A549 treated with ZK216348 at 1 μM for 4 hours (cell line): ENCODE measurements around the gene GMCL1. TPM values are rescaled to one million over a fixed set of nuclear protein-coding genes. Genes with fewer than 3 reads are reported as not detected.

Source experiments
- total RNA-seq: library from RNA; stranded (reverse); fragments of 200-300 nt; extraction: Qiagen RNA extraction; gene quantifications from 5 replicates; pipeline ENCODE4 v1.2.3, GENCODE V29; 2022; ENCODE audit warnings: low read depth

The GMCL1 gene
- 6.1 to 13.0 TPM (median 10.0 TPM) in 5 replicates for total RNA-seq

GRCh38 chr2:69829256-69830044, at the start of gene GMCL1:
GMCL1 (plus strand) TSS chr2:69829660; CDS start chr2:69829893, 233 bp downstream.

GRCh38 chr2:69893684-69894551, 64.5 kb downstream of the GMCL1 start, which contains the start of gene SNRNP27:
SNRNP27 (plus strand) TSS chr2:69893956; CDS start chr2:69893985, 29 bp downstream.

DNA sequence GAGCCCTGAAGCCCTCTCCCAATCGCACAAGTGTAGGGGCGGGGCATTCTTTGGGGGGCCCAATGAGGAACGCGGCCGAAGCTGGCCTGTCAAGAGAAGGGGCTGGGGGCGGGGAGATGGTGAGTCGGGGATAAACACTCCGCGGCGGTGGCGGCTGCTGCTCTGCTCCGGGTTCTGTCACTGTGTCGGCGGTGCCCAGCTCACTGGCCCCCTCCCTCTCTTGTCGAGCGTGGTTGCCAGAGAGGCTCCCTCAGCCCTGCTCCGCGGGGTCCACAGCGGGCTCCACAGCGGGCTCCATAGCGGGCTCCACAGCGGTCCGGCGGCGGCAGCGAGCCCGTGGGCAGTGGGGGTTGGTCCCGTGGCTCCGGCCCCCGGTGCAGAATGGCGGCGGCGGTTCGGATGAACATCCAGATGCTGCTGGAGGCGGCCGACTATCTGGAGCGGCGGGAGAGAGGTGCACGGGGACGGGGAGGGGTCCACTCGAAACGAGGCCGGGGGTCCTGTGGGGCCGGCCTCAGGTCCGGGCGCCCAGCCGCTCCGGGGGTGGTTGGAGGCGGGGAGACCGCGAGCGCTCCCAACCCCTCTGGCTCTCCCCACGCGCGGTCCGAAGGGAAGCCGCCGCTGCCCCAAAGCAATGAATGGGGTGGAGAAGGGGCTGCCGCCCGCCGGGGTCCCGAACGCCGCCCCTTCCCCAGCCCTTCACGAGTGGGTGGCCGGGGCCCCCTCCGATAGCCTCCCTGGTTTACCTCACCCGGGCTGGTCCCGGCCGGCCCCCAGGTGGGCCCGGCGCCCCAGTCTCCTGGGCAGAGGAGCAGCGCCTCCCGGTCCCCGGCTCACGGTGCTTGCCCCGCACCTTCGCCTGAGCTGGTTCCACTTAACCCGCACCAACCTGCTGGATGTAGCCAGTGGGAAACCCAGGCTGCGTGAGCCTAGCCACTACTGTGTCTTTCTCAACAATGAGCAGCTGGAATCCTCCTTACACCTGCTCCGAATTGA, 85.8 kb downstream of the GMCL1 start, which contains the start of gene MXD1:
Gene MXD1, plus strand, starts transcription at position 160 of the 996 bp plus-strand sequence. Its CDS starts 222 bp downstream, at position 382.

Other genes starting within 250 kb of the GMCL1 start
- 9.7 to 20.5 TPM (median 13.7 TPM) in 5 replicates for gene AAK1, start 185.9 kb upstream of the GMCL1 start, total RNA-seq
- gene ANXA4, start 87.5 kb upstream of the GMCL1 start, total RNA-seq, result 333 to 395 TPM (median 361 TPM) in 5 replicates
- gene SNRNP27, start 64.3 kb downstream of the GMCL1 start, total RNA-seq, result 44.2 to 85.3 TPM (median 57.1 TPM) in 5 replicates
- gene MXD1, start 85.4 kb downstream of the GMCL1 start, total RNA-seq, result 1.8 to 2.2 TPM (median 1.9 TPM) in 5 replicates
- 0.10 to 0.41 TPM (median 0.32 TPM) in 4 of 5 replicates, not detected in the other for gene ASPRV1, start 132.0 kb downstream of the GMCL1 start, total RNA-seq